Measurements from ENCODE around the gene ITPR2. TPM values are rescaled to one million over a fixed set of nuclear protein-coding genes. Genes with fewer than 3 reads are reported as not detected.
"Not testable (repeated sequence)": the region's sequence is repeated elsewhere in the genome, so short reads cannot be mapped to it uniquely, and the experiment has no call there.

ITPR2 gene
- total RNA-seq, 1 donor from 2014 or later = 50.0 TPM

DNA sequence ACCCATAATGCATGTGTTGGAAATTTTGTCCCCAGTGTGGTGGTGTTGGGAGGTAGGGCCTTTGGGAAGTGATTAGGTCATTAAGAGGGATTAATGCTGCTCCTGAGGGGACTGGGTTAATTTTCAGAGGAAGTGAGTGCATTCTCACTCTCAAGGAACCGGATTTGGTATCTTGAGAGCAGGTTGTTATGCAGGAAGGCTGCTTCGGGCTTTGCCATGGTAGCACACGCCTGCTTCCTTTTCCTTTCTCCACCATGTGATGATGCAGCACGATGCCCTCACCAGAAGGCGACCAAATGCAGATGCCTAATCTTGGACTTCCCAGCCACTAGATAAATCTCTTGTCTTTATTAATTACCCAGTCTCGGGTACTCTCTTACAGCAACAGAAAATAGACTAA lies 380.5 kb downstream of the ITPR2 start:
- no peak for DNase-seq (ENCODE audit: low spot score)

DNA sequence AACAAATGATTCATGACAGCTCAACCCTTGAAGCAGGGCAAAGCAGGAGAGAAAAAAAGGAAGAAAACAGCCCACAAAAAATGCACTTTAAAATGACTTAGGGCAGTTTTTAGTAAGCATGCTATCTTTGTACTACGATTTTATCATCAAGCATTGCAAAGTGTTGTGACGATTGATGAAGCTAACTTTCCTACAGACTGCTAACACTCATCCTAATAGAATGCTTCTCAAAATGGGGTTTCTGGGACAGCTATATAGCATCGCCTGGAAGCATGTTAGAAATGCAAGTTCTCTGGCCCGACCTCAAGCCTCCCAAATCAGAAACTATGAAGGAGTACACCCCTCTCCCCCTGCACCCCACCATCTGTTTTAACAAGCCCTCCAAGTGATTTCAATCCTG lies 381.2 kb downstream of the ITPR2 start:
- DNase-seq (ENCODE audit: low spot score) = no peak

DNA sequence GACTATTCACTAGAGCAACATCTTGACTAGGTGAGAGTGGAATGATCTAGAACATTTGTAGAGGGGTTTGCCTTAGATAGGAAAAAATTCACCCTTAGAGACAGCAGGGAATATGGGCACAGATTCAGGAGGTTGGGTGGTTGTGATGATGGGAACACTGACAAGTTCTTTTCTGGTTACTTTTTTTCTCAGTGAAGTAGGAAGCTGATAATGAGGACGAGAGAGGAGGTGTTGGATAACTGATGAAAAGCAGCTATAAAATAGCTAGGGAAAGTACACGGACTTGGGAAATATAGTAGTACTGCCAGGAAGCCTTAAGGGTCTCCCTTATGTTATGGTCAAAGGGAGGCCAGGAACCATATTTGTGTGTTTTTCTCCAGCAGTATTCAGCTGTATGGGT lies 387.1 kb downstream of the ITPR2 start:
- DNase-seq (ENCODE audit: low spot score) = no peak

DNA sequence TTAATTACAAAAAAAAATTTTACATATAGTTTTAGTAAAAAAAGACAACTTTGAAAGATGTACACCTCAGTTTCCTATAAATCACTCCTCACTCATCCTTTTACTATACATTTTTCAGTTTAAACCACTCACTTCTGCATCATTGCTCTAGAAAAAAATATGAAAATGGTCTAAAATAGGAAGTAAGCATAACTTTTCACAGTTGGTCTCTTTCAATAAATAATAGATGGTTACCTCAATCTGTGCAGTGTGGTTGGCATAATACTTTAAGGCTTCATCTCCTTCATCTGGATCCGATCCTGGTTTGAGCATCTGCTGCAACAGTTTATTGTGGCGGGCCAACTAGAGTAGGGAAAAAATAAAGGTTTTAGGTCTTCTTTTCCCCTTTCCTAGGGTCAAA lies 389.7 kb downstream of the ITPR2 start:
- DNase-seq (ENCODE audit: low spot score) = no peak

DNA sequence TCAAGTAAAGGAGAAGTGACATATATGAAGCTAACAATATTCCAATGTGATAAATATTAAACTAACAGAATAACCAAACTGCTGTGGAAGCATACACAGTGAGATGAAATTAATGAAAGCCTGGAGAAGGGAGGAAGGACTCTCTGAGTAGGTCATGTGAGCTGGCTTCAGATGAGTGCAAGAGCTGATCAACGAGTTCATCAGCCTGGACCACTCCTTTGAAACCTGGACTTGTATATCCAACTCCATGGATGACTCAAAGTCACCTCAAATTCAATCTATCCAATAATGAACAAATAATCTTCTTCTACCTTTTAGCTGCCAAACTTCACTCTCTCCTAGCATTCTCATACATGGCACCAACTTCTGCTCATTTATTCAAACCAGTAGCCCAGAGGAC lies 391.6 kb downstream of the ITPR2 start:
- no peak for DNase-seq (ENCODE audit: low spot score)

DNA sequence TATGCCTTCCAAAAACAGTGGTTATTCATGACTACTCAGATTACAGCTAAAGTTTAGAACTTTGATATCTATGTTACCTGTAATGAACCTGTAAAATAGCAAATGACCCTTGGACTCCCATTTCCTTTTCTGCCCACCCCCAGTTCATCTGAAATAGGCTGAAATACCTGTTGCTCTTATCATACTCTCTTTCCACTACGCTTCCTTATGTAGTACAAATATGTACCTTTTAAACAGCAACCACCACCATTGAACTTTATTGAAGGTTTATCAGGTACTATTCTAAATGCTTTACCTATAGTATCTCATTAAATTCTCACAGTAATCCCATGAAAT lies 398.0 kb downstream of the ITPR2 start:
- DNase-seq (ENCODE audit: low spot score) = no peak

DNA sequence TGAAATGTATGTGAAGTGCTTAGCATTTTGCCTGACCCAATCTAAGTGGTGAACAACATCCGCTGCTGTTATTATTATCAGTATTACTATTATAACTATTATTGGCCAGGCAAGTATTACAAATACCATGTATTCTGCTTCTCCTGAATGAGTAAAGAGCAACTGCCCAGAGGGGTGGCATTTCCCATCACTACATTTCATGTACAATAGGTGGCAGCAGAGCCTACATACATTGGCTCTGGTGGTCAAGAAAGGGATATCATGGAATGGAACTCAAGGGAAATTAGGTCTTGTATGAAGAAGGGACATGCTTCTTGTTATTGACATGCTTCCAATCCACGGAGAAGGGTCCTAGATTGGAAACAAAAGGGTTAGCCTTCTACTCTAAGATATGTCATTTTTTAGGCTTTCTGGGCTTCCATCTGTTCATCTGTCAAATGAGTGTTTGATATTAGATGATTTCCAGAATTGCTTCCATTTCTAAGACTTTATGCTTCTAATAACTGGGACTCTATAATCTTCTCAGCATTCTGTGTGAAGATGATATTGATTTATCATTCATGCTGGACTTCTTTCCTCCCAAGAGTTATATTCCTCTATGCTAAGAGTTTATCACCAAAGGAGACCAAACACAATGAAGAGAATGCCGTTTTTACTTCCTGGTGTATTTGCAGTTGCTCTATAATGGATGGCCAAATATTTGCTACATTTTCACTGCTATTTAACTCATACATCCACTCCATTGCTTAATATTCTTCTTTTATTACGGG lies 398.5 kb downstream of the ITPR2 start:
- peak; percentile 15 for DNase-seq (ENCODE audit: low spot score)

DNA sequence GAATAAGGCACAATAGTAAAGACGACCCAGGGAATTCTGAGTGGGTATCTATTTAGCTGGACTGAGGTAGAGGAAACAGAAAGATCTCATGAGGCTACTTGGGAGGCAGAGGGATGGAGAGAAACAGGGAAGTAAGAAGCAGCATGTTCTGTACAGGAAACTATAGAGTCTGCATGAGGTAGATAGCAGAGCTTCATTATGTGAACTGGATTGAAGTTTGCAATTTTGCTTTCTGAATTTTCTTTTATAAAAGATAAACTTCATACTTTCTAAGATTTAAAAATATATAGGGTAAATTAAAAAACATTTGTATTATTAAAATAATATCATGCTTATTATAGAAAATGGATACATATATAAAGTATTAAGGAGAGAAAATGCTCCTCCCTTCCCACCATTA lies 399.3 kb downstream of the ITPR2 start:
- DNase-seq (ENCODE audit: low spot score) = not testable (repeated sequence)

DNA sequence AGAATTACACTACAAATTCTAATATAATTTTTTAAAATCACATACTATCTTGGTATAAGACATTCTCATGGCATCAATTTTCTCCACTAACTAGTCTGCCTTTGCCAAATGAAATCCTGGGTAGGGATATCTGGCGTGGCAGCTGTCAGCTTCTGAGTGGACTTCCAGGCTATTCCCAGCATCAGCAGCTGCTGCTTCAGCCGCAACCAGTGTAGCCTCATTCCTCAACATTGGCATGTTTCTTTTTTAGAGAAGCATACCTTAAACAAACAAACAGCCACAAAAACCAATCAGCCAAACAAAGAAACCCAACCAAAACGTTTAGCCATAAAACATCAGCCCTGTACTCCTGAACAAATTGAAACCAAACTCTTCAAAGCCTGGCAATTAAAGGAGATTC lies 401.8 kb downstream of the ITPR2 start:
- DNase-seq (ENCODE audit: low spot score) = no peak

DNA sequence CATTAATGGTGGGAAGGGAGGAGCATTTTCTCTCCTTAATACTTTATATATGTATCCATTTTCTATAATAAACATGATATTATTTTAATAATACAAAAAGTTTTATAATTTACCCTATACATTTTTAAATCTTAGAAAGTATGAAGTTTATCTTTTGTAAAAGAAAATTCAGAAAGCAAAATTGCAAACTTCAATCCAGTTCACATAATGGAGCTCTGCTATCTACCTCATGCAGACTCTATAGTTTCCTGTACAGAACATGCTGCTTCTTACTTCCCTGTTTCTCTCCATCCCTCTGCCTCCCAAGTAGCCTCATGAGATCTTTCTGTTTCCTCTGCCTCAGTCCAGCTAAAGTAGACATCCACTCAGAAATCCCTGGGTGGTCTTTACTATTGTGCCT lies 402.4 kb downstream of the ITPR2 start:
- not testable (repeated sequence) for DNase-seq (ENCODE audit: low spot score)

DNA sequence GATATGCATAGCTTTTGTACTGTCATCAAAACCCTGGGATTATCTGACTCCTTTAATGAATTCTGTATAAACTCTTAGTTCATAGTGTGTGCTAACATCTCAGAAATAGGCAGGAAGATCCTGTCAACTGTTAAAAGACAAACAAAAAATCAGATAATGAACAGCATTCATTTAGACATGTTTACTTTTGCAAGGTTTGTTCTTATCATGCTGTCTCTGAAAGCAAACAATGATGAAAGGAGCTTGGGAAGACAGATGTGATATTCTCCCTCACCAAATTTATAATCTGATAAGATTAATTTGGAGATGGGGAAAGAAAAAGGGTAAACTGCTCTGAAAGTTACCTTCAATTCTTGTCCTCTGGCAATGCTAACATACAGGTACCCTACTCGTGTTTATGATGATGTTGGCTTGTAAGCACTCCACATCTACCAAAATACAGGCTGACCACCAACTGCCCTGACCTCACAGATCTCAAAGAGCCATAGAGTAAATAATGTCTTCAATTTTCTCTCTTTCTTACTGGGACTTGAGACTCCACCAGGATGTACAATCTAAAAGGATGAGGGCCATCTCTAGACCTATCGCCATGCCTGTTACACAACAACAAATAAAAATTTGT lies 403.8 kb downstream of the ITPR2 start:
- DNase-seq (ENCODE audit: low spot score) = no peak

DNA sequence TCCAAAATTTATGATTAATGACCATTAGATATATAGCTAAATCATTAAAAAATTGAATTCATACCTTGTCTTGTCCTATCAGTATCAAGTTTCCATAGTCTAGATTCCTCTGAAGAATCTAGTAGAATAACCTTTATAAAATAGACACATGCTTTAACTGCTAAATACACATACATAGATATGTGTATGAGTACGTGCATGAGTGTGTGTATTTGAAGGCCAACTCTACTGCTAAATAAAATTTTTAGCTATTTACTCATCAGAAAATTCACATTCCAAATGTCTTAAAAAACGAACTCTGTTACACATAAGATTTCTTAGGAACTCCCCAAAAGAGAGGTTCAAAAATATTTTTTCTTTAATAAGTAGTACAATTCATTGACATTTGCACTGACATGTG lies 404.6 kb downstream of the ITPR2 start:
- no peak for DNase-seq (ENCODE audit: low spot score)

DNA sequence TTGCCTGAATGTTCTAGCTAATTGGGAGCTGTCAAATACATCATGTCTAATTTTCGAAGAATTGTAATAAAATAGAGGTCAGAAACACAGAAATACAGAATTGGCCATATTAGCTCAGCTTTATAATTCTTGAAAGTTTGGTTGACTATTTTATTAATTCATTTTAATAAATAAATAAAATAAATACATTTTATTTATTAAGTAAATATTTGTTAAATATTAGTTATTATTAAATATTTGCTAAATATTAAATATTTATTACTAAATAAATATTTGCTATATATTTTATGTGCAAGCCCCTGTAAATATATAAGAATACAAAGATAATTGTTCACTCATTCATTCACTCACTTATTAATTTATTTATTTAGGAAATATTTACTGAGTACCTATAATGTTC lies 406.3 kb downstream of the ITPR2 start:
- DNase-seq (ENCODE audit: low spot score) = no peak

DNA sequence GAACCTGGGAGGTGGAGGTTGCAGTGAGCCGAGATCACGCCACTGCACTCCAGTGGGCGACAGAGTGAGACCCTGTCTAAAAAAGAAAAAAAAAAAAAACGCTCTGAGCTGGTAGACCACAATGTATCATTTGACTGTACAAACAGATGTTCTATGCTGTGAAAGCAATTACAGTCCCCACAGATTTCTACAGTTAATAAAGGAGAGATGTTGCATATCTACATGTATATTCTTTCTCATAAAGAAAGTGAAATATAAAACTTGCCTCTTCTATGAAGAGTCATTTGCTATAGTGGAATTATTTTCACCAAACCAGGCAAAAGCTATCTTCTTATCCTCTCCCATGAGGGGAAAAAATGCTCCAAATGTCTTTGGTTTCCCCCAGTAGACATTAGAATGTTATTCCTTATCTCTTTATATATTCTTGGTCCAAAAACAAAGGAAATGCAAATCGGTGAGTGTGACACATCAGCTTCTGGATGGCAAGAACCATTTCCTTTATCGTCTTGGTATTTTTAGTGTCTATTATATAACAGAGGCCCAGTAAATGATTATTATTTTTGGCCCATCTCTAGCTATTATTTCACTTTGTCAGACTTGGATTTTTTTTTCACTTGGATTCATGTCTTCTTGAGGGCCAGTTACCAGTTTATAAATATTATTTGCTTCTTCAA lies 407.3 kb downstream of the ITPR2 start:
- DNase-seq (ENCODE audit: low spot score) = no peak

DNA sequence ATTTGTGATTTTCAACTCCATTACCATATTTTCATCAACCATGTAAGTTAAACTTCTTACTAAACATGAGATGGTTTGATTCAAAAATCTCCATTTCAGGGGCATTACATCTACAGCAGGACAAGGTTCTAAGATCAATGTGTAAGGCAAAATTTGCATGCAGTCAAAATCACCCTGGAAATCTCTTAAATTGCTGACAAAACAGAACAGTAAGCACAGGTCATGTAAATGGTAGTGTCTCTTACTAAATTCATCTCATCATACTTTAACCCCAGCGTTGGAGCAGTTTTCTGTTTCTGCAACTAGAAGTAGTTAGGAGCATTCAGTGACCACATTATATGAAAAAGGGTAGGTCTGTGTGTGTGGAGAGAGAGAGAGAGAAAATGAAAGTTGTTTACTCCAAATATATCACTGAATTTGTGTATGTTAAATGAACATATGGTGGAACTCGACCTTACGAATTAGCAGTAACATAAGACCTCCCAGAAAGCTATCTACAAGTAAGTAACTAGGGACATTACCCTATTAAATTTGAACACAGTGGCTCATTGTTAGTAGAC lies 410.1 kb downstream of the ITPR2 start:
- DNase-seq (ENCODE audit: low spot score) = no peak

DNA sequence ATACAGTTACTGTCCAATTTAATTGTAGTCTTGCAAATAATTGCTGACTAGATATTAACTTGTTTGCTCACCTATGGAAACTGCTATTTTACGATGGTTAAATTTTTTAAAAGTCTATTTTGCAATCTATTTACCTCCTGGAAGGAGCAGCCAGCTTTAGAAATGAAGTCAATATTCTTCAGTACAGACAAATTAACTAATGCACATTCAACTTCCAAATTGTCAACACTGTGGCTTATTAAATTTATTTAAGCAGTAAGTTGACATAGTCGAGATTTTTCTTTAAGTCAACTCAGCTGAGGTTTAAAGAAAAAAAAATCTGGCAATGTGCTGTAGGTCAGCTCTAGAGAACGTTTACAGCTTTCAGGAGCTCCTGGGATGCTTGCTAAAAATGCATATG lies 416.4 kb downstream of the ITPR2 start:
- no peak for DNase-seq (ENCODE audit: low spot score)

DNA sequence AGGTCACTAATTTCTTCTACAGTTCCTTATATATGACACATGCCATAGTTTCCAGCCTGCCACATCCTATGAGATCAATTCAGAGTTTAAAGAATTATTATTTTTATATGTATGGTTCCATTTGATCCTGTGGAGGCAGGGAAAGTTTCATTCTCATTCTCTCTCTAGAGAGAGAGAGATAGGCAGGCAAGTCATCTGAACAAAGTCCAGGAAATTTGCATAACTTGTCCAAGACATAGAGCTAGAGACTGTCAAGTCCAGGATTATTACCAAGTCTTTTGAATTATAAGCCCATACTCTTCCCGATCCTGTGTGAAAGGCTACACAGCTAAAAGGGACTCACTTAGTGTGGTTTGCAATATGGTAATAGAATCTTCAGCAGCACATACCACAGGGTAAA lies 422.3 kb downstream of the ITPR2 start:
- DNase-seq (ENCODE audit: low spot score) = no peak

DNA sequence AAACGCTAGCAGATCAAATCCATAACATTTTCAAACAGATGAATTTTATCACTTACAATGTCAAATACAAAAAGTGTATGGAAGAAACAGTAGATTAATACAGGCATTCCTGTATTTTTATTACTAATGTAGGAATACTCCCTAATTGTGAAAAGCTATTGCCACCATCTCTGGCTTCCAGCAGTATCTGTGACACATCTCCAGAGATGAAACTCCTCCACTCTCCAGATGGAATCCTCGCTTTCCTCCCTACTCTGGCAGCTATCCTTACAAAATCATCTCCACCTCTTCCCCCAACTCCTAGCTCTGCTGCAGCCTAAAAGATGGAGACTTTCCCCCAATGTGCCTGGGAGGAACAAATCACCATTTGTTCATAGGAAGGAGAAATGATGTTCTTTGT lies 426.2 kb downstream of the ITPR2 start:
- DNase-seq (ENCODE audit: low spot score) = no peak

DNA sequence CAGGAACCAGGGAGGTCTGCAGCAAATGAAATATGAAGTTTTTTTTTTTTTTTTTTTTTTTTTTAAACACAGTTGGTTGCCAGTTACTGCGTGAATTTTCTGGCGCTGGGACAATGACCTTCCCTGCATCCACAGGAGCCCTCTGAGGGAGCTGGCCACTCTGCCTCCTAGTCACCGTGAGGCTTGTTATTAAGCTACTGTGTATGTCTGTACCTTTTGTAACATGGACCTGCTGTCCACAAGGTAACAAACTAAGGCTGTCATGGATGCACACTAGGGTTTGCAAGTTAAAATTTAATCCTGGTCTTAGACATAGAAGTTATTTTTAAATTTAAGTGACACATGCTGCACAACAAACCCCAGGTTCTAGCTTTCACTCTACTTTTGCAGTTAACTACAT lies 426.6 kb downstream of the ITPR2 start:
- no peak for DNase-seq (ENCODE audit: low spot score)

DNA sequence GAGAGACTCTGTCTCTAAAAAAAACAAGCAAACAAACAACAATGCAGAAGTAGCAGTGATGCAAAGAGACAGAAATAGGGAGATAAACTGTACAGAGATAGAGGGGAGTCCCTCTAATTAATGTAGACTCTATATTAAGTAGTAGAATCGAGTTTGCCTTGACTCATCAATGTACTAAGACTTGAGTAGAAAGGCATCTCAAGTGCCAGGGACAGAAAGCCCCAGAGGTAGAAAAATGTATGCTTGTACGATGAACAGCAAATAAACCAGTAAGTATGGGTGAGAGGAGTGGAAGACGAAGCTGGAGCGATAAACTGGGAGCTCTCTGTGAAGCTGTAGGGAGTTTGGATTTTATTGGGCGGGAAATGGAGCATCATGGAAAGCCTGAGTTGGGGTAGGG lies 429.4 kb downstream of the ITPR2 start:
- DNase-seq (ENCODE audit: low spot score) = no peak

DNA sequence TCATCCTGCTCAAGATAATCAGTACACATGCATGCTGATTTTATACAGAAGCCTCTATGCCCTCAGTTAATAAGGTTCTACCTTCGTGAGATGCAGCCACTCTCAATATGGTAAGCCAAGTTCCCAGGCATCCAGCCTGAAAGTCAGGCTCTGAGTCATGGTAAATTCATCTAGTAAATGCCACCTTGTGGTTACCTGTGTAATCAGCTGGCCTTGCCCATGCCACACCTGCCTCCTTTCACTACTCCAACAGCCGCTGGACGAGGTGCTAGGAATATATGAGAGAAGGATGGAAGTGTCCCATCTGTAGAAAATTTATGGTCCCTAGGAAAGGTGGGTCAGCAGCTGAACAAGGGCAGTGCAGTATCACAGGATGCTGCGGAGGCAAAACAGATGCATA lies 430.3 kb downstream of the ITPR2 start:
- DNase-seq (ENCODE audit: low spot score) = peak; percentile 54

DNA sequence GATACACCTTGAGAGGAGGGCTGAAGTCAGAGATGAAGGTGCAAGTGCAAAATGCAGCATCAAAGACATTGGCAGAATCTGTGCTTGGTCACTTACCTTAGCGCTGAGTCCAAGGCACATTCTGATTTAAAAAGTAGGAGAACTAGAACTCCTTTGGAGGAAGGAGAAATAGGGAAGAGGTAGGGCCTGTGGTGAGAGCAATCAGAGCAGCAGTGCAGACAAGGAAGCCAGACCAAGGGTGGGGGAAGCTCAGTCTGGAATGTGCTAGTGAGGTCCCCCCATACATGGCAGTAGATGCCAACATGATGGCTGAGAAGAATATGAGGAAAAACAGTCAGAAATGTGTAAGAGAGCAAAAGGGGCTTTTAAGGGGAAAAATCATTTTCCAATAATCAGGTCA lies 431.1 kb downstream of the ITPR2 start:
- no peak for DNase-seq (ENCODE audit: low spot score)

DNA sequence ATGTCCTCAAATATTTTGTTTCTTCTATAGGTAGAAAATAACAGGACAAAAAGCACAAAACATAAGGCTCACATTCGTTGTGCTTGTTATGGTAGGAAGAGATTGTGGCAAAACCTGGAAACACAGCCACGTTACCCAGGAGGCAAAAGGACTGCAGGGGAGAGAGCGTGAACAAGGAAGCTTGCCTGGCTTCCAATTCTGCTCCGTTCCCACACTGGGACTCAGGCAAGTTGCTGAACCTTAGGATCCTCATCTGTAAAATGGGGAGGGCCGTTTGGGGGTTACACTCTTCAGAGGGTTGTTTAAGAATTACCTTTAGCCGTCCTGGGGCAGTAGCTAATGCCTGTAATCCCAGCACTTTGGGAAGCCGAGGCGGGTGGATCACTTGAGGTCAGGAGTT lies 432.4 kb downstream of the ITPR2 start:
- no peak for DNase-seq (ENCODE audit: low spot score)
